Fibroblast of skin of scalp (primary cell): ENCODE results near the gene CDC20. TPM values are rescaled to one million over a fixed set of nuclear protein-coding genes. Genes with fewer than 3 reads are reported as not detected.

ENCODE experiments used
- DNase-seq: peaks from one replicate; pipeline ENCODE4 v3.0.0-alpha.2; 2013
- polyA plus RNA-seq, 2 experiments: library from polyadenylated mRNA; unstranded; fragments of 120-200 nt; gene quantifications; one replicate each; pipeline ENCODE4 v1.2.1, GENCODE V29; 2013; ENCODE audit not compliant: insufficient read length in 2 of 2

Gene CDC20
- 61.8 TPM for polyA plus RNA-seq (2013, experiment 1 of 2; ENCODE audit: insufficient read length)
- polyA plus RNA-seq (2013, experiment 2 of 2; ENCODE audit: insufficient read length): 51.9 TPM

DNA sequence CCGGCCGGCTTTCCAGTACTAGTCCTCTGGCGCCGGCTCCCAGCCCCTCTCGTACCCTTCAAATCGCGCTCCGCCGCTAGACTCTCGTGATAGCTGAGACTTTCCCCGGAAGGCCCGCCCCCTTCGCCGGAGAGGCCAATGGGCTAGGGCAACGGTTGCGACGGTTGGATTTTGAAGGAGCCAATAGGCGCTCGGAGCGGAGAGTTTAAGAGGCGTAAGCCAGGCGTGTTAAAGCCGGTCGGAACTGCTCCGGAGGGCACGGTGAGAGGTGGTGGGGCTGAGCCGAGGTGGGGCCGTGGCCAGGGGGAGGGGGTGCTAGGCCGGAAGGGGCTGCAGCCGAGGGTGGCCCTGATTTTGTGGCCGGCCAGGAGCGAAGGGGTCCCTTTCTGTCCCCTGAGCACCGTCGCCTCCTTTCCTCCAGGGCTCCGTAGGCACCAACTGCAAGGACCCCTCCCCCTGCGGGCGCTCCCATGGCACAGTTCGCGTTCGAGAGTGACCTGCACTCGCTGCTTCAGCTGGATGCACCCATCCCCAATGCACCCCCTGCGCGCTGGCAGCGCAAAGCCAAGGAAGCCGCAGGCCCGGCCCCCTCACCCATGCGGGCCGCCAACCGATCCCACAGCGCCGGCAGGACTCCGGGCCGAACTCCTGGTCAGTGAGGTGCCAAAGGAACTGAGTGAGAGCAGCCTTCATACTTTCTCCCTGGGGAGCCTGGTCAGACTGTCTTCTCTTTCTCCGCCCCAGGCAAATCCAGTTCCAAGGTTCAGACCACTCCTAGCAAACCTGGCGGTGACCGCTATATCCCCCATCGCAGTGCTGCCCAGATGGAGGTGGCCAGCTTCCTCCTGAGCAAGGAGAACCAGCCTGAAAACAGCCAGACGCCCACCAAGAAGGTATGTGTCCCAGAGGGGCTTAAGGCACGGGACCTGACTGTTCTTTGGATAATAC, at the start of gene CDC20:
Gene CDC20 (plus strand): TSS at position 236 of the 948 bp plus-strand sequence. CDS start 235 bp downstream, at position 471.
- peak; percentile 96 for DNase-seq

GRCh38 chr1:43309405-43310025, 49.3 kb upstream of the CDC20 start:
- DNase-seq: no peak

DNA sequence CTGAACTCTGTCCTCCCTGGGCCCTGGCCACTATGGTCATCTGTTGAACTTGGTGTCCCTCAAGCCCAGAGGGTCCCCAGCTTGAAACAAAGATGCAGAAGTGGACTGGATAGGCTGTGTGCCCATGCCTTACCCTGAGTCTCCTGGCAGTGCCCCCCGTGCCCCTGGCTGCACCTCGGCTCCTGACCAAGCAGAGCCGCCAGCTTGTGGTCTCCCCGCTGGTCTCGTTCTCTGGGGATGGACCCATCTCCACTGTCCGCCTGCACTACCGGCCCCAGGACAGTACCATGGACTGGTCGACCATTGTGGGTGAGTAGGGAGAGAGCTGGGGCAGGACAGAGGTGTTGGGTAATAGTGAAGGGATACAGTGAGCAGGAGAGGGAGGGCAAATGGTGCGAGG, 47.3 kb upstream of the CDC20 start:
- DNase-seq: no peak

DNA sequence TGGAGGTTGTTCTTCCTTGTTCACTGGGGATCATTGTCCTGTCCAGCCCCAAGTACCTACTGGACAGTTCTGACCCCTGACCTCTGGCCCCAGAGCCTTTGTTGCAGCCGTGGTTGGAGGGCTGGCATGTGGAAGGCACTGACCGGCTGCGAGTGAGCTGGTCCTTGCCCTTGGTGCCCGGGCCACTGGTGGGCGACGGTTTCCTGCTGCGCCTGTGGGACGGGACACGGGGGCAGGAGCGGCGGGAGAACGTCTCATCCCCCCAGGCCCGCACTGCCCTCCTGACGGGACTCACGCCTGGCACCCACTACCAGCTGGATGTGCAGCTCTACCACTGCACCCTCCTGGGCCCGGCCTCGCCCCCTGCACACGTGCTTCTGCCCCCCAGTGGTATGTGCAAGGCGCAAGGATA, 46.6 kb upstream of the CDC20 start:
- no peak for DNase-seq

DNA sequence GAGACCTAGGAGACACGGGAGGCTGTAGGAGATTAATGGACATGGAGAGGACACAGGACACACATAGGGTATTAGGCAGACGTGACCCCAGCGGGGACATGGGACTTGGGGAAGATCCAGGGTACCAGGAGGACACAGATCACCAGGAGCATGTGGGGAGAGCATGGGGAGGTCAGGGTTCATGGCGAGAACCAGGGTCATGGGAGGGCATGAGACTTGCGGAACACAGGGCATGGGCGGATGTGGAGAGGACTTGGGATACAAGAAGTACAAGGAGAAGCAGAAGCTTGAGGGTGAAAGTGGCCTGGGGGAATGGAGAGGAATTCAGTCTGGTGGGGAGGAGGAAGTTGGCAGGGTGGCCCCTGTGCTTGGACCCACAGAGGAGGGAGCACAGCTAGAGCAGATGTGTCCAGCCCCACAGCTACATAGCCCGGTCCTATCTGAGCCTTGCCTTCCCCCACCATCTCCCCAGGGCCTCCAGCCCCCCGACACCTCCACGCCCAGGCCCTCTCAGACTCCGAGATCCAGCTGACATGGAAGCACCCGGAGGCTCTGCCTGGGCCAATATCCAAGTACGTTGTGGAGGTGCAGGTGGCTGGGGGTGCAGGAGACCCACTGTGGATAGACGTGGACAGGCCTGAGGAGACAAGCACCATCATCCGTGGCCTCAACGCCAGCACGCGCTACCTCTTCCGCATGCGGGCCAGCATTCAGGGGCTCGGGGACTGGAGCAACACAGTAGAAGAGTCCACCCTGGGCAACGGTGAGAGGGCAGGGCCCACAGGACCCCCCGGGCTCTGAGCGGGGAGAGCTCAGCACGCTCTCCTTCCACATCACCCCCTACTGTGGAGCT, 45.9 kb upstream of the CDC20 start:
- DNase-seq: no peak

DNA sequence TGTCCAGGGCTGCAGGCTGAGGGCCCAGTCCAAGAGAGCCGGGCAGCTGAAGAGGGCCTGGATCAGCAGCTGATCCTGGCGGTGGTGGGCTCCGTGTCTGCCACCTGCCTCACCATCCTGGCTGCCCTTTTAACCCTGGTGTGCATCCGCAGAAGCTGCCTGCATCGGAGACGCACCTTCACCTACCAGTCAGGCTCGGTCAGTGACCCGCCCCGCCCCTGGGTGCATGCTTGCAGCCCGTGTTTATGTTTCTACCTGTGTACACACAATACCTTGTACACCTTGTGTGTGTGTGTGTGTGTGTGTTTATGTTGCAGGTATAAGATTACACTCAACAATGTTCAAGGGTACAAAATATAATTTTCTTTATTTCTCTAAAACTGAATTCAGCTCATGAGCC, 45.0 kb upstream of the CDC20 start:
- no peak for DNase-seq

DNA sequence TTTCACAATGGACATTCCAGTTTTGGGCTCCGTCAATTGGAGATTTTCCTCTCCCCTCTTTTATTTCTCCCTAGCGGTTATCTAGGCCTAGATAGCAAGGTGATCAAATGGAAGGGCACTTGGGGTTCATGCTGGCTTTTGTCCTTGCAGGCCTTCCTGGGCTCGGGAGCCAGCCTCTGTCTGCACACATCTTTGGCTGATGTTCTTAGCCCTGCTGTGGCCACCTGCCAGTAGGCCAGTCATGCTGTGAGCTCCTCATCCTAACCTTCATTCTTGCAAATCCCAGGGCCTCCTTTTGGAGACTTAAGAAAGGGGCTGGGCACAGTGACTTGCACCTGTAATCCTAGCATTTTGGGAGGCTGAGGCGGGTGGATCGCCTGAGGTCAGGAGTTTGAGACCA, 44.5 kb upstream of the CDC20 start:
- DNase-seq: no peak

DNA sequence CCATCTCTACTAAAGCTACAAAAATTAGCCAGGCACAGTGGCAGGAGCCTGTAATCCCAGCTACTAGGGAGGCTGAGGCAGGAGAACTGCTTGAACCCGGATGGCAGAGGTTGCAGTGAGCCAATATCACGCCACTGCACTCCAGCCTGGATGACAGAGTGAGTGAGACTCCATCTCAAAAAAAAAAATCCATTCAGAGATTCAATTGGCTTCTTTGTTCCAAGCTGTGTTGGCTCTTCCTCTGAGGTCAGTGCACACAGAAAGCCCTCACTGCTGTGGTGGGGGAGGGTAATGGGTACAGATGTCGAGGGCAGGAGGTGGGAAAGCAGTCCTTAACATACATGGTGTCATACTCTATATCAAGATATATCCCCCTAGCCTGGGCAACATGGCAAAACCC, 43.3 kb upstream of the CDC20 start:
- DNase-seq: no peak

GRCh38 chr1:43315963-43316737, 42.6 kb upstream of the CDC20 start:
- no peak for DNase-seq

- no peak for DNase-seq
Observed at GRCh38 chr1:43316738-43317520, 41.9 kb upstream of the CDC20 start.

GRCh38 chr1:43317817-43318471, 40.8 kb upstream of the CDC20 start:
- DNase-seq: no peak

DNA sequence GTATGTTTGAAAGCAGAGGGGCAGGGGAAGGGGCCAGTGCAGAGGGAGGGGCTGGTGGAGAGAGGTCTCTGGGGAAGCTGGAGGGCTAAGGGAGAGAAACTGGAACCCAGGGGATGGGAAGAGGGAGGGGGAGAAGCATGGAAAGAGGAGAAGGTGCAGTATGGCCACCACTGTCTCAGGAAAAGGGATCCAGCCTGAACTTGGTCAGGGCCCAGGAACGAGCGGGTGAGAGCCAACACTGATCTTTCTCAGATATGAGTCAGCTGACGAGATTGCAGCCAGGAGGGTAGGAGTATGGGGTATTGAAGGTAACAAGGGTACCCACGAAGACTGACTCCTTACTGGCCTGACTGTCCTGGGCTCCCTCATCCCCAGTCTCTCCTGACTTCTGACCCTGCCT, 40.0 kb upstream of the CDC20 start:
- DNase-seq: no peak

DNA sequence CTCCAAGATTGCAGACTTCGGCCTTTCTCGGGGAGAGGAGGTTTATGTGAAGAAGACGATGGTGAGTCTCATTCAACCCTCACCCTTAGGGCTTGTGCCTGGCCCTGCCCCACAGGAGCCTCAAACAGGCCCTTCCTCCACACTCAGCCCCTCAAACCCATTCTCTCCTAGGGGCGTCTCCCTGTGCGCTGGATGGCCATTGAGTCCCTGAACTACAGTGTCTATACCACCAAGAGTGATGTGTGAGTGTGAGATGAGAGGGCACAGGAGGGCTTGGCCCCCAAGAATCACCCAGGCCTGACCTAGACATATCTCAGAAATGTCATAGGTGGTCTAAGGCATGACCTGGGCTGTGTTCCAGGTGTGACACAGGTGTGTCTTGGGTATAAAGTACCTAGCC, 39.5 kb upstream of the CDC20 start:
- no peak for DNase-seq

DNA sequence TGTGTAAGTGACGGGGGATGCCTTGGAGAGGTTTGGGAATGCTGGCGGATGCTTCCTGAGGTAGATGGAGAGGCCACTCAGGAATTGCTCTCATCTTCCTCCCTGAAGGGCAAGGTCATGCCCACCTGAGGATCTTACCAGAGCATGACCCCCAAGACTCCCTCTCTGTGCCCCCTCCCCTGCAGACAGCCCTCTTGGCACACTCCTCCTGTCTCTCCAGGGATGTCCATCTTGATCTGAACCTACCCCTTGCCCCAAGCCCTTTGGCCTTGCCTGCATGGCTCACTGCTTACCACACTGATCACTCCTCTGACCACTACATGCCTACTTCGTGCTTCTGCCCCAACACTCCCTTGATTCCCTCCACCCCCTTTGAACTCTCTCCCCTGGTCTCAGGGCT, 39.0 kb upstream of the CDC20 start:
- DNase-seq: no peak

- DNase-seq: no peak
Observed at GRCh38 chr1:43321331-43321891, 37.4 kb upstream of the CDC20 start.

DNA sequence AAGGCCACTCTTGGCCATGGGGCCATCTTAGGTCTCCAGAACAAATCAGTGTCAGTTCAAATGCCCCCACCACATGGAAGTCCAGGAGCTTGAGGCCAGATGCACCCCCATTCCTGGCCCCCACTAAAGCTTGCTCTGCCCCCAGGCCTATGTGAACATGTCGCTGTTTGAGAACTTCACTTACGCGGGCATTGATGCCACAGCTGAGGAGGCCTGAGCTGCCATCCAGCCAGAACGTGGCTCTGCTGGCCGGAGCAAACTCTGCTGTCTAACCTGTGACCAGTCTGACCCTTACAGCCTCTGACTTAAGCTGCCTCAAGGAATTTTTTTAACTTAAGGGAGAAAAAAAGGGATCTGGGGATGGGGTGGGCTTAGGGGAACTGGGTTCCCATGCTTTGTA, 36.3 kb upstream of the CDC20 start:
- no peak for DNase-seq

GRCh38 chr1:43324810-43325209, 34.0 kb upstream of the CDC20 start:
- no peak for DNase-seq

DNA sequence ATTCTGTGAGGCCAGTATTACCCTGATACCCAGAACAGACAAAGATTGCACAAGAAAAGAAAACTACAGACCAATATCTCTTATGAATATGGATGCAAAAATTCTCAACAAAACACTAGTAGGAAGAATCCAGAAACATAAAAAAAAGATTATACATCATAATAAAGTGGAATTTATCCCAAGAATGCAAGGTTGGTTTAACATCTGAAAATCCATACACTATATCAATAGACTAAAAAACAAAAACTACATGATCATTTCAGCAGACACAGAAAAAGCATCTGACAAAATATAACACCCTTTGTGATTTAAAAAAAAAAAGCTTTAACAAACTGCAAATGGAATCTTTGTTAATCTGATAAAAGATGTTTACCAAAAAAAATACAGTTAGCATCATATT, 33.4 kb upstream of the CDC20 start:
- no peak for DNase-seq

GRCh38 chr1:43327549-43328292, 31.1 kb upstream of the CDC20 start:
- peak; percentile 58 for DNase-seq
